SU-DHL-6 (cell line): ENCODE results near the gene WDR11.

Source experiments
- CTCF ChIP-seq: fragments of 200-600 bp; sonication (generic); IDR thresholded peaks from one replicate; pipeline ENCODE4 v1.5.1; 2017; ENCODE audit warnings: antibody characterized with exemption, mild to moderate bottlenecking, low read length, moderate library complexity; ENCODE audit not compliant: insufficient read depth, poor library complexity, severe bottlenecking
- EZH2phosphoT487 ChIP-seq: fragments of 200-600 bp; sonication (generic), shearing (Covaris generic); conservative IDR thresholded peaks from 2 replicates; pipeline ENCODE4 v1.6.1; 2018; ENCODE audit warnings: mild to moderate bottlenecking, antibody characterized with exemption, low read length, moderate library complexity, mixed read lengths

GRCh38 chr10:120894556-120894955 lies 43.4 kb downstream of the WDR11 start:
- TF ChIP-seq CTCF: no peak
- no peak for TF ChIP-seq EZH2phosphoT487
